Measurements from ENCODE around the gene PSMD13.

Gene PSMD13

DNA sequence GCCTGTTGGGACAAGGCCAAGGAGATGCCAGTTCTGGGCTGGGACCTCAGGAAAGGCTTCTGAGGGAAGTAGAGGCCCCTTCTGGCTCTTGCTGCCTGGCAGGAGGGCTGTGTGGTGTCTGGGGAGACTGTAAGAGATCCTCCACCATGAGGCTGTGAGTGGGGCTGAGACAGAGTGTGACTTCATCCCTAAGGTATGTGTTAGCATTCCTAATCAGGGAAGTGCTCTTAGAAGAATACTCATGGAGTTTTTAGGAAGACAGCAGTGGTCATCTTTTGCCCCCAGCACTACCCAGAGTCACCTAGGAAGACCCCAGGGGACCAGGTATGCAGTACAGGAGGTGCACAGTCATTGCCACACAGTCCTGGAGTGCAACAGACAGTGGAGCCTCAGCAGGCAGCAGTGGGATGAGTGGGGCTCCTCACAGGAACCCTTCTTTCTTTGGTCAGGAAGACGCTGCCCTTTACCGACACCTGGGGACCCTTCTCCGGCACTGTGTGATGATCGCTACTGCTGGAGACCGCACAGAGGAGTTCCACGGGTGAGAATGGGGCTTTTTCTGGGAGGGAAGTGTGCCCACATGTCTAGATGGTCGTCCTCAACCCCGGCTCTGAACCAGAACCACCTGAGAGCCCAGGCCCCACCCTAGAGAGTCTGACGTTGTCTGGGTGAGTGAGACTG lies 26.5 kb upstream of the PSMD13 start:
- H3K36me3 ChIP-seq (ENCODE audit: control insufficient read depth, low read length): peaks cover 89% of the 10 kb centered on the region
- peaks cover 26% of the 10 kb centered on the region for H3K4me1 ChIP-seq (ENCODE audit: control insufficient read depth, low read length)
- H3K4me2 ChIP-seq (ENCODE audit: low read length): peak overlapping the region; percentile 98
- no peak overlapping the region for H3K27ac ChIP-seq (ENCODE audit: low read depth, low read length)
- no peaks in the 10 kb centered on the region for H3K27me3 ChIP-seq (ENCODE audit: control insufficient read depth, low read length)
- peaks cover 56% of the 10 kb centered on the region for H3K79me2 ChIP-seq (ENCODE audit: control insufficient read depth, low read length)
- peaks cover 10% of the 10 kb centered on the region for H3F3A ChIP-seq (ENCODE audit: control insufficient read depth, insufficient read depth)
- TF ChIP-seq, protein P1, sequence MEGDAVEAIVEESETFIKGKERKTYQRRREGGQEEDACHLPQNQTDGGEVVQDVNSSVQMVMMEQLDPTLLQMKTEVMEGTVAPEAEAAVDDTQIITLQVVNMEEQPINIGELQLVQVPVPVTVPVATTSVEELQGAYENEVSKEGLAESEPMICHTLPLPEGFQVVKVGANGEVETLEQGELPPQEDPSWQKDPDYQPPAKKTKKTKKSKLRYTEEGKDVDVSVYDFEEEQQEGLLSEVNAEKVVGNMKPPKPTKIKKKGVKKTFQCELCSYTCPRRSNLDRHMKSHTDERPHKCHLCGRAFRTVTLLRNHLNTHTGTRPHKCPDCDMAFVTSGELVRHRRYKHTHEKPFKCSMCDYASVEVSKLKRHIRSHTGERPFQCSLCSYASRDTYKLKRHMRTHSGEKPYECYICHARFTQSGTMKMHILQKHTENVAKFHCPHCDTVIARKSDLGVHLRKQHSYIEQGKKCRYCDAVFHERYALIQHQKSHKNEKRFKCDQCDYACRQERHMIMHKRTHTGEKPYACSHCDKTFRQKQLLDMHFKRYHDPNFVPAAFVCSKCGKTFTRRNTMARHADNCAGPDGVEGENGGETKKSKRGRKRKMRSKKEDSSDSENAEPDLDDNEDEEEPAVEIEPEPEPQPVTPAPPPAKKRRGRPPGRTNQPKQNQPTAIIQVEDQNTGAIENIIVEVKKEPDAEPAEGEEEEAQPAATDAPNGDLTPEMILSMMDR (IDR thresholded peaks at IDR 0.05; ENCODE audit: low read depth, low read length, poor library complexity, severe bottlenecking): no peak
- TF ChIP-seq EZH2phosphoT487 (IDR thresholded peaks at IDR 0.05; ENCODE audit: borderline replicate concordance, low read length): no peak
- peak overlapping the region; percentile 100; the same call in 1 of the 2 replicates for H3K4me3 ChIP-seq (ENCODE audit: low read length)
- H3K9me2 ChIP-seq (replicated peaks; ENCODE audit: control insufficient read depth, low read length): no peaks in the 10 kb centered on the region
- H4K20me1 ChIP-seq (ENCODE audit: control insufficient read depth, insufficient read depth, low read depth, low read length): peaks cover 20% of the 10 kb centered on the region
- H3K9me3 ChIP-seq (ENCODE audit: control insufficient read depth, insufficient read depth, low read length): no peaks in the 10 kb centered on the region

DNA sequence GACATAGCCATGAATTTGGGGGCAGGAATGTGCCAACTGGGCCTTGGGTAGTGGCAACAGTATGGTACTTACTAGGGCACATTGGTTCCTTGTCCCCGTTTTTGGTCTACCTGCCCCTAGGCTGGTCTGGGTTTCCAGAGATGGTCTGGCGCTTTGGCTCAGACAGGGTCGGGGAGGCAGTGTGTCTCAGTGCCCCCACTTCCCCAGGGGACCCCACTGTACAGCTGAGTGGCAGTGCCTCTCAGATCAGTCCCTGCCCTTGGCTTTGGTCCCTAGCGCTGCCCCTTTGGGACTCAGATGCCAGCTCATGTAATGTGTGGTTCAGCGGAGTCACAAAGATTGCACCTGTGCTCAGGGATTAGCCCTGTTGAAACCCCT lies 26.0 kb upstream of the PSMD13 start:
- no peak overlapping the region for H3K27ac ChIP-seq (ENCODE audit: low read depth, low read length)
- TF ChIP-seq, protein P1 (IDR thresholded peaks at IDR 0.05; ENCODE audit: low read depth, low read length, poor library complexity, severe bottlenecking): no peak
- no peak for TF ChIP-seq EZH2phosphoT487 (IDR thresholded peaks at IDR 0.05; ENCODE audit: borderline replicate concordance, low read length)
- H3K4me1 ChIP-seq (ENCODE audit: control insufficient read depth, low read length): peaks cover 22% of the 10 kb centered on the region
- peak overlapping the region; percentile 98; the same call in 1 of the 2 replicates for H3K4me2 ChIP-seq (ENCODE audit: low read length)
- H3K9me2 ChIP-seq (replicated peaks; ENCODE audit: control insufficient read depth, low read length): no peaks in the 10 kb centered on the region
- peaks cover 15% of the 10 kb centered on the region for H4K20me1 ChIP-seq (ENCODE audit: control insufficient read depth, insufficient read depth, low read depth, low read length)
- H3K4me3 ChIP-seq (ENCODE audit: low read length): no peak overlapping the region
- H3K36me3 ChIP-seq (ENCODE audit: control insufficient read depth, low read length): peaks cover 89% of the 10 kb centered on the region
- no peaks in the 10 kb centered on the region for H3K9me3 ChIP-seq (ENCODE audit: control insufficient read depth, insufficient read depth, low read length)
- no peaks in the 10 kb centered on the region for H3K27me3 ChIP-seq (ENCODE audit: control insufficient read depth, low read length)
- H3F3A ChIP-seq (ENCODE audit: control insufficient read depth, insufficient read depth): peaks cover 10% of the 10 kb centered on the region
- peaks cover 51% of the 10 kb centered on the region for H3K79me2 ChIP-seq (ENCODE audit: control insufficient read depth, low read length)

DNA sequence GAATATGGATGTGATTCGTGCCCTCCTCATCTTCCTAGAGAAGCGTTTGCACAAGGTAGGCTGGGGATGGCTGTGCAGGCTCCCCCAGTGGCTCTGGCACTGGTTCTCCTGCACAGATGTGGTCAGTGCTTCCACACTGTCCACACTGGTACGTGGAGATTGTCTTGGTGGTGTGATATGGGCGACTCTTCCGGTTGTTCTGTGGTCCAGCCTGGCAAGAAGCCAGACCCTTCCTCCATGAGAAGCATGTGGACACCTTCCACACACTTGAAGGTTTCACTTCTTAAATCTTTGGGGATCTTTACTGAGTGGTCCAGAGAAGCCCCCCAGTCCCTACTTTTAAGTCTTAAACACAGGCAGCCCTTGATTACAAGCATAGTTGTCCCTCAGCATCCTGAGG lies 25.5 kb upstream of the PSMD13 start:
- peaks cover 46% of the 10 kb centered on the region for H3K79me2 ChIP-seq (ENCODE audit: control insufficient read depth, low read length)
- H3K4me2 ChIP-seq (ENCODE audit: low read length): no peak overlapping the region

More for the DNA sequence above, 25.5 kb upstream of the PSMD13 start:
- H3K9me3 ChIP-seq (ENCODE audit: control insufficient read depth, insufficient read depth, low read length): no peaks in the 10 kb centered on the region
- peaks cover 11% of the 10 kb centered on the region for H4K20me1 ChIP-seq (ENCODE audit: control insufficient read depth, insufficient read depth, low read depth, low read length)
- peaks cover 10% of the 10 kb centered on the region for H3F3A ChIP-seq (ENCODE audit: control insufficient read depth, insufficient read depth)
- no peak overlapping the region for H3K27ac ChIP-seq (ENCODE audit: low read depth, low read length)
- no peak overlapping the region for H3K4me3 ChIP-seq (ENCODE audit: low read length)
- peaks cover 17% of the 10 kb centered on the region for H3K4me1 ChIP-seq (ENCODE audit: control insufficient read depth, low read length)
- H3K9me2 ChIP-seq (replicated peaks; ENCODE audit: control insufficient read depth, low read length): no peaks in the 10 kb centered on the region
- no peak for TF ChIP-seq EZH2phosphoT487 (IDR thresholded peaks at IDR 0.05; ENCODE audit: borderline replicate concordance, low read length)
- TF ChIP-seq, protein P1 (IDR thresholded peaks at IDR 0.05; ENCODE audit: low read depth, low read length, poor library complexity, severe bottlenecking): no peak
- no peaks in the 10 kb centered on the region for H3K27me3 ChIP-seq (ENCODE audit: control insufficient read depth, low read length)
- H3K36me3 ChIP-seq (ENCODE audit: control insufficient read depth, low read length): peaks cover 89% of the 10 kb centered on the region
